ENCODE data around the gene EPHB2.

Gene EPHB2

GRCh38 chr1:22791831-22792347 is 81.2 kb downstream of the EPHB2 start:
- Histone ChIP-seq H3K36me3 (no peaks in the 10 kb centered on the region), H3K4me3 (ENCODE audit: low read depth in 1 of 2, low read length in 1 of 2) (no peak overlapping the region), H3K9me3 (no peaks in the 10 kb centered on the region), H3K27me3 (no peaks in the 10 kb centered on the region), H3K4me1 (ENCODE audit: control insufficient read depth in 1 of 2, insufficient read depth in 1 of 2, low read depth in 1 of 2, low read length in 1 of 2) (no peaks in the 10 kb centered on the region), H3K27ac (no peak overlapping the region)
- TF ChIP-seq CTCF (IDR thresholded peaks at IDR 0.05), result no peak

GRCh38 chr1:22792396-22793160 is 81.9 kb downstream of the EPHB2 start:
- H3K27me3 ChIP-seq, result no peaks in the 10 kb centered on the region
- H3K27ac ChIP-seq, result no peak overlapping the region
- no peaks in the 10 kb centered on the region for H3K4me1 ChIP-seq (ENCODE audit: control insufficient read depth in 1 of 2, insufficient read depth in 1 of 2, low read depth in 1 of 2, low read length in 1 of 2)
- H3K36me3 ChIP-seq, result no peaks in the 10 kb centered on the region
- H3K4me3 ChIP-seq (ENCODE audit: low read depth in 1 of 2, low read length in 1 of 2), result no peak overlapping the region
- no peaks in the 10 kb centered on the region for H3K9me3 ChIP-seq
- TF ChIP-seq CTCF (IDR thresholded peaks at IDR 0.05), result no peak

GRCh38 chr1:22793647-22794046 is 83.0 kb downstream of the EPHB2 start:
- H3K27me3 ChIP-seq, result no peaks in the 10 kb centered on the region
- no peaks in the 10 kb centered on the region for H3K36me3 ChIP-seq
- H3K4me3 ChIP-seq (ENCODE audit: low read depth in 1 of 2, low read length in 1 of 2), result no peak overlapping the region
- no peak overlapping the region for H3K27ac ChIP-seq
- H3K4me1 ChIP-seq (ENCODE audit: control insufficient read depth in 1 of 2, insufficient read depth in 1 of 2, low read depth in 1 of 2, low read length in 1 of 2), result no peaks in the 10 kb centered on the region
- no peaks in the 10 kb centered on the region for H3K9me3 ChIP-seq
- no peak for TF ChIP-seq CTCF (IDR thresholded peaks at IDR 0.05)

- H3K27ac ChIP-seq, result no peak overlapping the region
- H3K4me3 ChIP-seq (ENCODE audit: low read depth in 1 of 2, low read length in 1 of 2), result no peak overlapping the region
- no peak for TF ChIP-seq CTCF (IDR thresholded peaks at IDR 0.05)
- H3K27me3 ChIP-seq, result no peaks in the 10 kb centered on the region
- no peaks in the 10 kb centered on the region for H3K36me3 ChIP-seq
- H3K9me3 ChIP-seq, result no peaks in the 10 kb centered on the region
- H3K4me1 ChIP-seq (ENCODE audit: control insufficient read depth in 1 of 2, insufficient read depth in 1 of 2, low read depth in 1 of 2, low read length in 1 of 2), result no peaks in the 10 kb centered on the region
Observed at GRCh38 chr1:22794647-22795365, 84.2 kb downstream of the EPHB2 start.

GRCh38 chr1:22795366-22795714 is 84.7 kb downstream of the EPHB2 start:
- no peaks in the 10 kb centered on the region for H3K9me3 ChIP-seq
- no peaks in the 10 kb centered on the region for H3K4me1 ChIP-seq (ENCODE audit: control insufficient read depth in 1 of 2, insufficient read depth in 1 of 2, low read depth in 1 of 2, low read length in 1 of 2)
- H3K27me3 ChIP-seq, result no peaks in the 10 kb centered on the region
- H3K36me3 ChIP-seq, result no peaks in the 10 kb centered on the region
- no peak overlapping the region for H3K4me3 ChIP-seq (ENCODE audit: low read depth in 1 of 2, low read length in 1 of 2)
- TF ChIP-seq CTCF (IDR thresholded peaks at IDR 0.05), result no peak
- H3K27ac ChIP-seq, result no peak overlapping the region
